ENCODE measurements around the gene PKP1.

Gene PKP1

DNA sequence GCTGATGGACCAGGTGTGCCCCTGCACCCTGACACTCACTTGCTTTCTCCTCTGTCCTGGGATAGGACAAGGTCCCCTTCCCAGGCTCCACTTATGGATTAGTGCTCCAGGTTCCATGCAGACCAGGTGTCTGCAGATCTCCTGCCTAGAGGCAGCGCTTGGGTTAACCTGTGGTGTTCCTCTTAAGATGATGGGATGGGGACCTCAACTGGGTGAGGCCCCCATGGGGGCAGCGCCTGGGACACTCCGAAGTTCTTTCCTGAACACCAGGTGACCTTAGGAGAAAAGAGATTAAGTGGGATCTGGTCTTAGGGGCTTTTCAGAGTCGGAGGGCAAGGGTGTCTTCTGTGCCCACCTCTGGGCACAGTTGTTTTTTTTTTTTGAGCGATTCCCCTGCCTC is 72.9 kb downstream of the PKP1 start:
- DNase-seq = no peak

DNA sequence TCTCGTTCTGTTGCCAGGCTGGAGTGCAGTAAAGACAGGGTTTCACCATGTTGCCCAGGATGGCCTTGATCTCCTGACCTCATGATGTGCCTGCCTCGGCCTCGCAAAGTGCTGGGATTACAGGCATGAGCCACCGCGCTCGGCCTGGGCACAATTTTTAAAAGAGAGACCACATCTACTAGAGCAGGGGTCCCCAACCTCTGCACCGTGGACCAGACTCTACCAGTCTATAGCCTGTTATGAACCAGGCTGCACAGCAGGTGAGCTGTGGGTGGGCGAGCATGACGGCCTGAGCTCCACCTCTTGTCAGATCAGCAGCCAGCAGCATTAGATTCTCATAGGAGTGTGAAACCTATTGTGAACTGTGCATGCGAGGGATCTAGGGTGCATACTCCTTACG is 73.4 kb downstream of the PKP1 start:
- no peak for DNase-seq

DNA sequence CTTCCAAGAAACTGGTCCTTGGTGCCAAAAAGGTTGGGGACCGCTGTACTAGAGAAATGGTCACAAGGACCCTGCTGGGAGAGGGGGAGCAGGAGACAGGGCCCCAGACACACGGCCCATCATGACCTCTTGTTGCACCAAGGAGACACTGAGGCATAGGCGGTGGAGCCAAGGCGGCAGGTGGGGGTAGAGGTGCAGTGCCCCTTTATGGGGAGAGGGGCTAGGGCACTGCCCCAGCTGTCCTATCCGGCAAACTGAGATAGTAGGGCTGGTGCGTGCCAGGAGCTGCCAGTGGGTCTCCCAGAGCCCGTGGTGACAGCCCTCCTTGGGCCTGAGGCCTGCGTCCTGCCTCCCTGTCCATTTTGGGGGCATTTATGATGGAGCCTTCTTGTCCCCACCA is 73.9 kb downstream of the PKP1 start:
- no peak for DNase-seq

DNA sequence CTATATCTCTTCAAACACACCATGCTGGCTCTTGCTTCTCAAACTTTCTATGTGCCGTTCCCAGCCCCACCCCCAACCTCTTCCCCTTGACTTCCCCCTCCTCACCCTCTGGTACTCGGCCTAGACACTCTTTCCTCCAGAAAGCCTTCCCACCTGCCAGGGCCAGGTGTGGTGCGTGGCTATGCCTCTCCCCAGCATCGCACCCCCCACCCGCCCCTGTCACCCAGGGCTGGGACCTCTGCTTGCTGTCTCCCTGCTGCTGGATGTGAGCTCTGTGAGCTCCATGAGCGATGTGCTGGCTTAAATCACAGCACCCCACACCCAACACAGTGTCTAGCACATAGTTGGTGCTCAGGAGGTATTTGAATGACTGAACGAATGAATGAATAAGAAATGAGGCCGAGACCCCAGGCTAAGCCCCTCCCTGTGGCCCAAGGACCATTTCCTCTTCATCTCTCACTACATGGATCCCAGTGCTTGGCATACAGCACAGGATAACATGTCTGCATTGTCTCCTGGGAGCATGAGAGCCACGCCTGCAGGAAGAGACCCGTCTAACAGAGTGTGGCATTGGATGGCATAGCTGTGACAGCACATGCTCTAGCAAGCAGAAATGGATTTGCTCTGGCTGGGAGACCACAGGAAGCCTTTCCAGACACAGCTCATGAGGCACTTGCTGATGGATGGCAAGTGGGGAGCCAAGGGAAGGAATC is 74.5 kb downstream of the PKP1 start:
- no peak for DNase-seq

DNA sequence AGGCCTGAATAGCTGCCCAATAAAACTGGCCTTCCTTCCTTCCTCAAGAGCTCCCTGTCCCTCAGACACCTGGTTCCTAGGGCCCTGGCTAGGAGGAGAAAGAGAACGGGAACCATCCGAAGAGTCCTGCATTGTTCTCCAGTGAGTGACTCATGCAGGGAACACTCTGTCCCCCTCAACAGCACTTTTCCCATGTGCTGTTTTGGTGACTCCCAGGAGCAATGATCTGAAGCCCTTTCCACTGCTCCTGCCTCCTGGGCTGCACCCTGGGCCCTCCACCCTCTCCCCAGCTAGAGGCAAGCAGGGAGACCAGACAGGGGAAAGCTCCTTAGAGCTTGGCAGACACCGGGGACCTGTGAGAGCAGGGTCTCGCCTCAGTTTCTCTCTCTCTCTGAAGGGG is 75.3 kb downstream of the PKP1 start:
- no peak for DNase-seq

DNA sequence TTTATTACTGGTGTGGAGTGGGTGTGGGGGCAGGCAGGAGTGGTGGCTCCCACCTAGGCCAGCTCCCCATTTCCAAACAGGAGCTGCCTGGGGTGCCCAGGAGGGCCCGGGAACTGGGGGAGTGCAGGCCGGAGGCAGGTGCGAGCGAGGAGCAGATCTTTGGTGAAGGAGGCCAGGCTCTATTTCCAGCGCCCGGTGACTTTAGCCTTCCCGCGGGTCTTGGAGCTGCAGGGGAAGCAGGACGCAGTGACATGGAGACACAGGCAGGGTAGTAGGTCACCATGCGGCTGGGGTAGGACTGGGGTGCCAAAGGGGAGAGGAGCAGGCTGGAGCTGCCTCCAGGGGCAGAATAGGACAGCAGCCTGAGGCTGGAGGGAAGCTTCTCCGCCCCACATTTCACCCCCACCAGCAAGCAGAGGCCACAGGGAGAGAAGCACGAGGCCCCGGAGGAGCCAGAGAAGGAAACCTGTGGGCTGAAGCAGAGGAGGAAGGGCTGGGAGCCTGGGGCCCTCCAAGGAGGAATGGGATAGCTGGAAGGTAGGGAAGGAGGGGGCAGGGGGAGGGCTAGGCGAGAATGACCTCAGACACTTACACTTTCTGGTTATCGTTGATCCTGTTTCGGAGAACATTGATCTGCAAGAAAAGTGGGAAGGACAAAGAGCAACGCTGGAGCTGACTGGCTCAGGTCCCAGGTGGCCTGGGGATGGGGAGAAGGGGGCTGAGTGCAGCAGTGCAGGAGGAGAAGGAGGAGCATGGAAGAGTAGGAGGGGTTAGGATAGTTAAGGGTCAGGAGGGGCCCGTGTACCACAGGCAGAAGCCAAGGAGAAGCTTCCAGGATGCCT is 75.9 kb downstream of the PKP1 start:
- DNase-seq = no peak

DNA sequence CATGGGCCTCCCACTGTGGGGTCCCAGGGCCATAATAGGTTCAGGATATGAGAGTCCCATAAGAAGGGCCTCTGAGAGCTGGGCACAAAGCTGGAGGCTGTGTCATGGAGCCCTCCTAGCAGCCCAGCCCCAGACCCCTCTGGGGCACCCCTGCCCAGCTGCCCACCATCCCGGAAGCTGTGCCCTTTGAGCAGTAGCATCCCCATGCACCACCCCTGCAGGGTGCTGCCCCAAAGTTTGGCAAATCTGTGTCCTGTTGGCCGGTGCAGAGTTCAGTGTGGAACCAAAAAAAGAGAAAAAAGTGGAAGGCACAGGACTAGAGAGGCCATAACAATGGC is 76.5 kb downstream of the PKP1 start:
- DNase-seq = no peak

DNA sequence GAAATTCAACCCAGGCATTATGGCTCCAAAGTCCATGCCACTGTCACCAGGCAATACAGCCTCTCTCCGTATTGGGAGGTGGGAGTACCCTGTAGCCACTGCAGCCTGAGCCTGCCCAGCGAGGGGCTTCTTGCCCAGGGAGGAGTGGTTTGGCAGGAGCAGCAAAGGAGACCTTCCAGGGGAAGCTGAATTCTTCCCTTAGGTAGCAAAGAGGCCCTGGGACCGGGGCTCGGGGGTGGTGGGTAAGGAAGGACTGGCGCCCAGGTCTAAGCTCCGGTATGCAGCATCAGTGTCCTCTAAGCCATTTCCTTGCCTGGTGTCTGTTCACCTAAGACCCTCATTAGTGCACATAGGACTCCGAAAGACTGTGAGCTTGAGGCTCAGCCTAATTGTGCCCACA is 77.2 kb downstream of the PKP1 start:
- DNase-seq = no peak

DNA sequence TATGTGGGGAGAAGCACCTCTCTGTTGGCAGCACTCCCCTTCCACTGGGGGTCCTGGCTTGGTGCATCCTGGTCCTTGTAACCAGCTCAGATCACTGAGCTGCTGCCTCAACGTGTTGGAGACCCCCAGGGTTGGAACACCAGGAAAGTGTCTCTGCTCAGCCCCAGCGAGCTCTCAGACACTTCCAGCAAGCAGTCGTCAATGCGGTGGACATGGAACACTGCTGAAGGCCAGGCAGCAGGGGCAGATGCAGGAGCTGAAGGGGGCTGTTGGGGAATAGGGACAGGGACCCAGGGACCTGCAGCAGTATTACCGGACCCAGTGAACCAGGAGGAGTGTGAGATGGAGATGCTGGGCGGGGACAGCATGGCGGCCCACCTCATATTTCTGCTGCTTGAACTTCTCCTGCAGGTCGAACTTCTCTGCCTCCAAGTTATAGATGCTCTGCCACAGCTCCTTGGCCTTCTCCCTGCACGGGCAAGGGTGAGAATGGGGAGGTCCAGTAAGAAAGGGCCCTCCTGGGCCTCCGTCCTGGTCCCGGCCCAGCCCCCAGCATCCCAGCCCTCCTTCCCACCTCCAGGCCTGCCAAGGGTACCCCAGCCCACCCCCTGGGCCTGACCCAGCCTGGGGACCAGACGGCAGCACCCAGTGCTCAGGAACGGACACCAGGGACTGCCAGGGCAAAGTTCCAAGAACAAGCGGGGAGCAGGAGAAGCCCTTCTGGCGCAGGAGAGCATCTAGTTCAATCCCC is 77.8 kb downstream of the PKP1 start:
- no peak for DNase-seq

DNA sequence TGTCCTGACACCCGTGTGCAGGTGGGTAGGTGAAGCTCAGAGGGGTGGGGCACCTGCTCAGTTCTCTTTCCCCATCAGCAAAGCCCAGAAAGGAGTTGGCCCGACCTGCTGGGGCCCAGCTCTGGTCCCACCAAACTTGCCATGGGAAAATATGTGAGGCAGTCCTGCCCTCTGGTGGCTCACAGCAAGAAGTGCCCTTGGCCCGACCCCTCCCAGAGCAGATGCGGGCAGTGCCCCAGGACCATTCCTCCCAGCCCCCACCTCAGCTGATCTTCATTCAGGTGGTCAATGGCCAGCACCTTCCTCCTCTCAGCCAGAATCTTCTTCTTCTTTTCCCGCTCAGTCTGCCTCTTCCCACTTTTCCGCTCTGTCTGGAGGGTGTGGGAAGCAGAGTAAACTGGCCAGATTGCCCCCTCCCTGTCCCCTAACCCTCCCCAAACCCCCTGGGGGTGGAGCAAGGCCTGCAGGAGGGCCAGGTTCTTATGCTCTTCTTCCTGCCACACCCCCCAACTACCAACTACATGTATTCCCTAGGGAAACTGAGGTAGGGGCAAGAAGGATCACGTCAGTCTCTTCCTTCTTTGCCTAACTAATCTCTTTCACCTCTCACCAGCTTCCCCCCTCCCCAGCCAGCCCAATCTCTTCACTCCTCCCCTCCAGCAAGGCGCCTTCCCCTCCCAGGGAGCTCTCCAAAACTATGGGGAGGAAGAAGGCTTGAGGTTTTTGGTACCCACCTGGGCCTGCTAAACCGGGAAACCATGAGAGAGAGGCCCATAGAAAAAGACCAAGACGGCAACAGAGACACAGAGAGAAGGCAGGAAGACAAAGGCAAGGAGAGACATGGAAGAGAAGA is 78.6 kb downstream of the PKP1 start:
- no peak for DNase-seq

DNA sequence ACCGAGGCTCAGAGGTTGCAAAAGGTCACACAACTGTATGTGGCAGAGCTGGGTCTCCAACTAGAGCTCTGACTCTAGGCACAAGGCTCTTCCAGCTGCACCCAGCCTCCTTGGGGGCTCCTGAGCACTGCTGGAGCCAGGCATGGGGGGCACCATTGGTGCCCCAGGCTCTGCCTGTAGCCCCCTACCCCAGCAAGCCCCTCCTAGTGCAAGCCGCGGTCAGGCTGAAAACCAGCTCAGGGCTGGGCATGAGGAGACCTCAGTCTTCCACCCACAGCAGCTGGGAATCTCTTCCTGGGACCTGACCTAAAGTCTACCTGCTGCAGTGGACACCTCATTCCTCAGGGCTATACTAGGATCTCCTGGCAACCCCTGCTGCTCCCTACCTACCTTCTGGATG is 79.6 kb downstream of the PKP1 start:
- no peak for DNase-seq

DNA sequence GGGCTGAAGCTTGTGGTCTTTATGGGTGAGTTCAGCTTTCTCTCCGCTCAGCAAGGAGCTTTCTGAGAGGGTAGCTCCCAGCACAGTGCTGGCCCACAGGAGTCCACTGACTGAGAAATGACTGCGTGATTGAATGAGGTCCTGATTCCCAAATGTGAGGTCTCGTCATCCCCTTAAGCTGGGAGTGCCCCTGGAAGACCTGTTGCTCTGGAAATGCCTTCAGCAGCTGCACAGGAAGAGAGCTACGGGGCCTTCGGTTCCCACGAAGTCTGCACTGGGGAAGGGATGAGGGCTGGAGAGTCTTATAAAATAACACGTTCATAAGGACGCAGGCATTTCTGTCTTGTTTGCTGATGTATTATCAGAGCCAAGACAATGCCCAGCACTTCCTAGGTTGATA is 80.2 kb downstream of the PKP1 start:
- no peak for DNase-seq

DNA sequence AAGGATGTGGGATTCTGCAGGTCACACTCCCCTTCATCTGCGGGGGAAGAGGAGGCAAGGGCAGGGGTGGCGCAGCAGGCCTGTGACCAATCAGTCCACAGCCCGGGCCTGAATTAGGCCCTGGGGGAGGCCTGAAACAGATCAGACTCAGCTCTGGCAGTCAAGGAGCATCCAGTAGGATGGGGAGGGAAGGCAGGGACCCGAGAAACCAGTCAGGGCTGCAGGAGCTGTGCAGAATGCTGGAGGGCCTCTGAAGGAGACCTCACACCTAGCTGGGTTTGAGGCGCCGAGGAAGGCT is 81.5 kb downstream of the PKP1 start:
- no peak for DNase-seq

DNA sequence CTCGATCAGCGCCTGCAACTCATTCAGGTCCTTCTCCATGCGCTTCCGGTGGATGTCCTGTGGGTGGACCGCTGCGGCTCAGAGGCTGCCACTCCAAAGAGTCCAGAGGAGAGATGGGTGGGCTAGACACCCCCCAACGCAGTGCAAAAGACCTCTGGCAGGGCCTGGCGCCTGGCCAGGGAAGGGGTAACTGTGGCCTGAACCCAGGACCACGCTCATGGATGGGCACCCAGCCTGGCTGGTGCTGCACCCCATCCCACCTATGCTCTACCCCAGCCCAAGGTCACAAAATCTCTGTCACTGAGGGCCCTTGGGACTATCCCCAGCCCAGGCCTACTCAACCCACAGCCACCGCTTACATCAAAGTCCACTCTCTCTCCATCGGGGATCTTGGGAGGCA is 81.9 kb downstream of the PKP1 start:
- no peak for DNase-seq

DNA sequence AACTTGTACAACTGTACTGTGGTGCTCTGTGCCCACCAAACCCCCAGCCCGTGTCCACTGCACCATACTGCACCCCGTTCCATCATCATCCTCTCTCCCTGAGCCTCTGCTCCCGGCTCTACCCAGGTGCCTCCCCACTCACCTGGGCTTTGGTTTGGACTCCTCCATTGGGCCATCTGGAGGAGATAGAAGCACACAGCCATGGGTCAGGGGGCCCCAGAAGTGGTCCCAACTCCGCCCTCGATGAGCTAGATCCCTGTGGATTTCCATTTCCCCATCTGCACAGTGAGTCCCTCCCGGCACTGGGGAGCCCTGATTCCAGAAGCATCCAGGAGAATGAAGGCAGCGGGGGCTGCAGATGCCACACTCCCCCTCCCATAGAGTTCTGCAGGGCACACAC is 83.4 kb downstream of the PKP1 start:
- DNase-seq = no peak

DNA sequence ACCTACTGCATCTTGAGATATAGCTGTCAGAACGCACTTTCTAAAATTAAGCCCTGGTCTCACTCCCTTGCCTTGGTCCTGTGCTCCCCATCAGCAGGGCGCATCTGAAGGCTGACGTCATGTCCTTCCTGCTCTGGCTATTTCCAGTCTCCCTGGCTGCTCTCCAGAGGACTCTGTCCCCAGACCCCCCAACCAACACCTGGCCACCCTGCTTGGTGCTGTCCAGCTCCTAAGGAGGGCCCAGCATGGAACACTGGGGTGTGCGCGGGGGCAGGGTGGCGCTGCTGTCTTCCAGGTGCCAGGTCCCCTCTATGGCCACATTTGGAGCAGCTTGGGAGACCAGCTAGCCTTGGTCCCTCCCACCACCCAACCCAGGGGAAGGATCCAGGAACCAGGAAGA is 85.9 kb downstream of the PKP1 start:
- DNase-seq = no peak

DNA sequence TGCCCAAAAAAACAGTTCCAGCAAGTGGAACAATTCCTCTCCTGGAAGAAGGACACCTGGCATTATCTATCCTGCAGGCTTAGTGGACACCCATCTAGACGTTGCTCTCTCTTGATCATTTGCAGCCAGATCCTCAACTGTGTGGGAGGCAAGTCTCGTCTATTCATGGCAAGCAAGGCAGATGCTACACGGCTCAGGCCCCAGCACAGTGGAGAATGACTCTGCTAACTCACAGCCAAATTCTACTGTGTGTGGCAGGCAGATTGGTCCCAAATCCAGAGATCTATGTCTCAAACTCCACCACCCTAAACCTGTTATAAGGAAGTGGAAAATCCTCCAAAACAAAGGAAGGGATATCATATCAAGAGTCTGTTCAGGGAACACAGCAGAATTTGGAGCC is 87.2 kb downstream of the PKP1 start:
- DNase-seq = no peak

DNA sequence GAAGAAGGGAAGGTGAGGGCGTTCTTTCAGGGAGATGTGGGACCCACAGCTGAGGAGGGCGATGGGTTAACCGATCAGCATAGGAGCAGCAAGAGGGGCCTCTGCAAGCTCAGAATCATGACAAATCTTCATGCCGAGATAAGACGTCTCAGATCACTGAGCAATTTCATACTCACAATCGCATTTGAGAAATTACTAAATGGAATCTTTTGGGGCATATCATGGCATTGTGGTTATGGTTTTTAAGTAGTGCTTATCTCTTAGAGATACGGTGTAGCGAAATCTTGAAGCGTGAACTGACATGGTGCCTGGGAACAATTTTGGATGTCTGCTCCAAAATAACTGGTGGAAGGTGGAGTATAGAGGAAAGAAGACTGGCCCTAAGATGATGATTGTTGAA is 88.0 kb downstream of the PKP1 start:
- DNase-seq = no peak

DNA sequence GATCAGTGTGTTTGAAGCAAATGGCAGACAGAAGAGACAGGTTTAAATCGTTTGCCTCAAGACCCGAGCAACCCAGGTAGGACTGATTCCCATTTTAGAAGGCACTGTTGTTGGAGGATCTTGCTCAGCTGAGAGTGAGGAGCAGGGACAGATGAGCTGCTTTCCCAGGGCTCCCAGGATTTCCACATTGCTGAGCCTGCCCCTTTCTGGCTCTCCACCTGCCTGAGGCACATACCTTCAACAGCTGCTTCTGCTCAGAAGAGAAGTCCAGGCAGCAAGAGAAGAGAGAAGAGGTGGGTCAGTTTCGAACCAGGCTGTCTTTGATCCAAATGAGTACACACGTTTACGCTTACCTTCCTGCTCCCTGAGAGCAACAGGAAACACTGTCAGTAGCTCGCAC is 88.5 kb downstream of the PKP1 start:
- no peak for DNase-seq

DNA sequence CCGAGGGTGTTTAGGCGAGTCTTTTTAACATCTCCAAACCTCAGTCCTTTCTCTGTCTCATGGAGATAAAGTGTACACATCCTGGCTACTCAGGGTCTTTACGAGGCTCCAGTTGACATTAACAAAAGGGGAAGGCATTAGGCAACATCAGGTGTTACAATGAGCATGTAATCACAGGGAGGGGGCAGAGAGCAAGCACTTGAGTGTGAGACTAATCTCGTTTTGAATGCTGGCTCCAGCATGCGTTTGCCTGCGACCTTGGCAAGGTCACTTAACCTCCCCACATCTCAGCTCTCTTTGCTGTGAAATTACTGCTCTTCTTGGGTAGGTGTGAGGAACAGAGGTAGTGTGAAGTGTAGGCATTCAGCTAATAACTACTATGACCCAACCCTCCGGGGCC is 91.1 kb downstream of the PKP1 start:
- DNase-seq = no peak

DNA sequence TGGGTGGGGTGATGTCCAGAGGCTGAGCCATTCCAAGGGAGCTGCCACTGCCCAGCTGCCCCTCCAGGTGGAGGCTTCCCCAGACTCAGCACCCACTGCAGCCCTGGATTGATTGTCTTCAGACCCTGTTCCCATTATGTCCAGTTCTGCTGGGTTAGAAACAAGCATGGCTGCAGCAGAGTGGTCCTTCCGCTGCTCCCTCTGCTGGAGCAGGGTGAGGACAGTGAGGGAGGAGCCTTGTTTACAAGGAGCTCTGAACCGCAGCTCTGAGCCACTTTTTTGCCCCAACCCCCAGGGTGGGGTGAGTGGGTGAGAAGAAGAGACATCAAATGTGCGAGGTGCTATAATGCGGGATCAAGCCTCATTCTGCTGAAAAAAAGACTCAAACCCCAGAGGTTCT is 91.9 kb downstream of the PKP1 start:
- no peak for DNase-seq

DNA sequence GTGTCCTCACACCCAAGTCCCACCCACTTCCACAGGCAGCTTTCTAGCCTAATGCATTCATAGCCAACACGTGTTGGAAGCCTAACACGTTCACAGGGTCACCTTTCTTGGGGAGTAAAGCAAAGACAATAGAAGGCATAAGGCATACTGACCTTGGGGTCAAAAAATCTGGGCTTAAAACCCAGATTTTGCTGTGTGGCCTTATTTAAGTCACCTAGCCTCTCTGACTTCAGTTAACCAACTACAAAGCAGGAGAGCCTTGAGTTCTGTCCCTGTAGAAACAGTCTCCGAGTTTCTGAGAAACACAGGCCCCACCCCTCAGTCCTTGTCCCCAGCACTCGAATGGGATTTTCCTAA is 92.8 kb downstream of the PKP1 start:
- no peak for DNase-seq
